ENCODE measurements around the gene HSFX3.
A peak's percentile ranks its signal among the peaks of the same experiment; 100 is the strongest.
"Not testable (repeated sequence)": the region's sequence is repeated elsewhere in the genome, so short reads cannot be mapped to it uniquely, and the experiment has no call there.

Gene HSFX3

DNA sequence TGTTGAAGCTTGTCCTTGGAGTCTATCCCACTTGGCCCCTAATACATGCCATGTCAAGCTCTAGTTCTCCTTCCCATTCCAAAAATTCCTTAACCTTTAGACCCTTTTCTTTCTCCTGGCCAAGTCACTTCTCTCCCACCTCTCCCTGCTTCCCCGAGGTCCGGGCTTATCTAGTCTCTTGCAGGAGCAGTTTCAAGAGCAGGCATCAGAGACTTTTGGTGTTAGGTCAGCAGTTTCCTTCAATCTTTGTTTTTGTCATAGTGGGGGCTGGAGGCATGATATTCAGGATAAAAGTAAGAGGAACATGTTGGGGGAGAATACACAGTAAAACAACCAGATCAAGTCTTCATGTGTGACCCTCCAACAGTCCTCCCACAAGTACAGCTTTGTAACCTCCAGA lies 33.1 kb downstream of the HSFX3 start:
- no peak for DNase-seq

GRCh38 chrX:149515954-149516602 lies 33.6 kb downstream of the HSFX3 start:
- no peak for DNase-seq

- no peak for DNase-seq
Observed at GRCh38 chrX:149513825-149514428, 35.8 kb downstream of the HSFX3 start.

- DNase-seq, result peak; percentile 30
Observed at GRCh38 chrX:149512225-149512885, 37.4 kb downstream of the HSFX3 start.

DNA sequence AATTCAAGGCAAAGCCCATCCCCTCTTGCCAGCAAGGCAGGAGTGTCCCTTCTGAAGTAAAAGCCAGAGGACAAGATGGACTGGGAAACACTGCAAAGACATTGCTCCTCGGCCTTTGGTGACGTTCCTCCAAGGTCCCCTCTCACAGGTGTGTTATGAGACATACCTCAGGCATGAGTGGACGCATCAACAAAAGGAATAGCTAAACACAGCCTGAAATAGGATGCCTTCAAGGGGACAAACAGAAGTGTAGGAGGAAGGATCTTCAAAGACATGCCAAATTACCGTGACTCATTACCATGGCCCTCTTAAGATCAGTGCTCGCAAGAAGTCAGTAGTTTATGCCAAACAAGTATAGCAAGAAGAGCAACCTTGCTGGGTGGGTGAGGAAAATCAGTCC lies 38.6 kb downstream of the HSFX3 start:
- no peak for DNase-seq

DNA sequence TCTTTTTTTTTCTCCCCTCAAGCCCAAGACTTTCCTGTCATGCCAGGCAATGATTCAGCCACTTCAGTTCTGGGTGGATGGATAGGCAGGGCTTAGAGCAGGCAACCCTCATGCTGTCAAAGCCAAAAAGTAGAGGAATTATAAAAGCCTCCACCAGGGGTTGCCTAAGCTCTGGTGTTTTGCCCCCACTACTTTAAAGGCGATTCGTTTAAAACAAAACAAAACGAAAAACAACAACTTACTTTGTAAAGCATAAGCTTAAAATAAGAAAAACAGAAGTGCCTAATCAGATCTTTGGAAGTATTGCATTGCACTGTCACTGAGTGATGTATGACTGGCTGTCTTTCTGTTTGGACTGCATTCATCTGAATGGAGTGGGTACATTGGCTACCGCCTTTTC lies 39.3 kb downstream of the HSFX3 start:
- DNase-seq, result no peak

DNA sequence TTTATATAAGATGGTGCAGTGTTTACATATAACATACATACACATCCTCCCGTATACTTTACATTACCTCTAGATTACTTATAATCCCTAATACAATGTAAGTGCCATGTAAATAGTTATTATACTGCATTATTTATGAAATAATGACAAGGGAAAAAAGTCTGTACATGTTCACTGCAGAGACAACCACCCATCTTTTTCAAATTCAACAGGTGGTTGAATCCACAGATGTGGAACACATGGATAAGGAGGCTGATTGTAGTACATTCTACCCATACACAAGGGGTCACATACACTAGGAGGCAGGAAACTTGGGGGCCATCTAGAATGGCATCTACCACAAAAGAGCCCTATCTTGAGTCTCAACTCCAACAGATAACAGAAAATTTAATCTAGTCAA lies 41.3 kb downstream of the HSFX3 start:
- DNase-seq, result no peak

DNA sequence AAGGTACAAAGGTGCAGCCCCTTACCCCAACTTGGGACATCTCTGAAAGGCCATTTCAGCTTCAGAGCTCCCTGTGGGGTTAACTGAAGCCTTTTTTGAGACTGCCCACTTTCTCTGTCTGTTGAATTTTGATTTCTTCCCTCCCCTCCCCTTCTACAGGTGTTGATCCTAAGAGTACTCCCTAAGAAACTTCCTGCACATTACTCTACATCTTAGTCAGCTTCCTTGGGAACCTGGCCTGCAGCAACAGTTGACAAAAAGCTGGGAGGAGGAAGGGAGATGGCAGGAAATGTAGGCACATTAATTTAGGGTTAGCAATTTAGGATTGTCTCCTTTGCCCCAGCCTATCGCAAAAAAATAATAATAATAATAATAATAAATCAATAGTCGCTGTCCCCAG lies 43.4 kb downstream of the HSFX3 start:
- DNase-seq, result no peak

DNA sequence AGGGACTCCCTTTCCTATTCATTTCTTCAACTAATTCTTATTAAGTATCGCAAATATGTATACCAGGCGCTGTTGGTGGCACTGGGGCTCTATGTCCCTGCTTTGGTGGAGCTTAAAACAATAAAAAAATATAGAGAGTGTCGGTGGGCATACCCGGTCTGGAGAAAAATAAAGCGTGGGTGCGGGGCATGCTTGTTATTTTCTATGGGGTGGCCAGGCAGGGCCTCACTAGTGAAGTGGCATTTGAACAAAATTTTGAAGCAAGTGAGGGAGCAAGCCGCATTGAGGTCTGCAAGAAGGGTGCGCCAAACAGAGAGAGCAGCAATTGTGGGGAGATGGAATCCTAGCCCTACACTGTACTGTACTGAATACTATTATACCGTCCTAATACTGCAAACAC lies 44.1 kb downstream of the HSFX3 start:
- DNase-seq, result no peak

DNA sequence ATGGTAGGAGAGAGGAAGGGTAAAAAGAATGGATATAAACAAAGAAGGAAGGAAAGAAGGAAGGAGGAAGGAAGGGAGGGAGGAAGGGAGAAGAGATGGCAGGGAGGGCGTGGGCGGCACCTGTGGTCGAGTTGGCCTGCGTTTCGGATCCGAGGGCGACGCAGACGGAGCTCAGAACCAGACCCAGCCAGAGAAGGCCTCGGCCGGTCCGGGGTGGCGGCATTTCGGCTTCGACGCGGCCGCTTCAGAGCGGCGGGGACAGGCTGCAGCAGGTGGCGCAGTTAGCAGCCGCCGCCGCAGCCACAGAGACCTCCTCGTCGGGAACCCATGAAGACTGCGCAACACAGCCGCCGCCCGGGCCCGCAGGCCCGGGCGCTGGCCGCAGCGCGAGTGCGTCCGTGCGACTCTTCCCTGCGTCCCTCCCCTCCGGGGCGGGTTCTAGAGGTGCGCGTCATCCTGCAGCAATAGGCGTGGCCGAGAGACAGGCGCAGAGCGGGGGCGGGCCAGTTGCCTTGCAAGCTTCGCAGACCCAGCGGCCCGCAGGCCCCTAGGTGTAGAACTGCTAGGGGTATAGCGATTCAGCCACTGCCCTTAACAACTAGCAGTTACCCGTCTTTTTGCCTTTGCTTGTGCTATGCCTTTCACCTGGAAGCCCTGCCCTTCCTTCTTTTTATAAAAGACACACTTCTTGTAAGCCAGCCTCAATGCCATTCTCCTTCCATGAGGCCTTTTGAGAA lies 44.6 kb downstream of the HSFX3 start, which contains the start of gene IDS:
TSS of gene IDS (minus strand) at position 392 of the 737 bp plus-strand sequence. CDS start at position 223, 169 bp downstream.
- peak; percentile 90 for DNase-seq

DNA sequence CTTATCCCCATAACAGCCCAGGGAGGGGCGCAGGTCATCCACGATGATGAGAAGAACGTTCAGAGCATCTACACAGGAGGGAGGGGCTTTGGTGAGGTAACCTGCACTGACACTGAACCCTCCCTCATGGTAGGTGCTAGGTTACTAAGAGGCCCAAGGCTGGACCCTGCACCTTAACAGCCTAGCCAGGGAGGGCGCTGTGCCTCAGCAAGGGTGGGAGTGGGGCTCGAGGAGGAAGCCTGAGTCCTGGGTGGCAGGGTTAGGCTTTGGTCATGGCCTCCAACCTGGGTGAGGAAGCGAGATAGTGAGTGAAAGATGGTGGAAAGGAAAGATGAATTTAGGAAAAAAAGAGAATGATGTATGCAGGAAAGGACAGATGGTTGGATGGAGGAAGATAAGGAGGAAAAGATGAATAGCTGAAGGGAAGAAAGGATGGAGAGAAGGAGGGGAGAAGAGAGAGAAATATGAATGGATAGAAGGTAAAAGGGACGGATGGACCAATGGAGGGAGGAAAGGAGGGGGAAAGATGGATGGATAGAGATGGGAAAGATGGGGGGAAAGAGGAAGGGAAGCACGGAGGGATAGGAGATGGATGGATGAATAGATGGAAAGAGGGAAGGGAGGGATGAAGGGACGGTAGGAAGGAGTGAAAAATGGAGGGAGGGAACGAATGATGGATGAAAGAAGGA lies 45.4 kb downstream of the HSFX3 start:
- DNase-seq, result peak; percentile 74

DNA sequence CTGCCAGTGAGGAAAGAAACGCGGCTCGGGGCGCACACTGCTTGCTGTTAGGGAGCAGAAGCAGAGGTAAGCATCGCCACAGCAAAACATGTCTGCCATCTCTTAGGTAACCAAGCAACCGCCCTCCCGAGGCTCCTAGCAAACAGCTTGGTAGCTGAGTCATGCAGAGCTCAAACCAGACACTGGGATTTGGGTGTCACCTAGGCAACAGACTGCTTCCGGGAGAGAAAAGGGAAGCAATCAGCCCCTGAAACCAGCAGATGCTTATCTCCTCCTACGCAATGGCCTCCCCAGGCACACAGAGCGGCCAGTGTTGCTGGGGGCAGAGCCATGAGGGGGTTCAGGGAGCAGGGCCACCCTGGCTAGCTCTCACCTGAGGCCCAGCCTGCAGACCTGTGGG lies 46.3 kb downstream of the HSFX3 start:
- peak; percentile 73 for DNase-seq

- not testable (repeated sequence) for DNase-seq
Observed at GRCh38 chrX:149502923-149503322, 46.8 kb downstream of the HSFX3 start.

GRCh38 chrX:149499766-149500165 lies 50.0 kb downstream of the HSFX3 start:
- DNase-seq, result no peak

GRCh38 chrX:149498767-149499166 lies 51.0 kb downstream of the HSFX3 start:
- DNase-seq, result no peak

Data from DMS153 (cell line).